GM12874 (cell line): ENCODE data around the gene PKIB.

Source experiments
- CTCF ChIP-seq: IDR thresholded peaks from 2 replicates; pipeline ENCODE4 v1.5.1; 2011; ENCODE audit warnings: low read depth, mild to moderate bottlenecking, control low read depth, low read length, moderate library complexity; ENCODE audit not compliant: insufficient read depth

PKIB gene

GRCh38 chr6:122696079-122696478 is 85.9 kb downstream of the PKIB start:
- TF ChIP-seq CTCF = no peak

GRCh38 chr6:122696853-122697252 is 86.6 kb downstream of the PKIB start:
- no peak for TF ChIP-seq CTCF

- TF ChIP-seq CTCF = no peak
Measured at GRCh38 chr6:122697458-122697857, 87.3 kb downstream of the PKIB start.

GRCh38 chr6:122701666-122702065 is 91.5 kb downstream of the PKIB start:
- no peak for TF ChIP-seq CTCF

- TF ChIP-seq CTCF = no peak
Measured at GRCh38 chr6:122702841-122703240, 92.6 kb downstream of the PKIB start.

GRCh38 chr6:122704066-122704465 is 93.9 kb downstream of the PKIB start:
- no peak for TF ChIP-seq CTCF

GRCh38 chr6:122709922-122710512 is 99.8 kb downstream of the PKIB start:
- no peak for TF ChIP-seq CTCF
